ENCODE data around the gene CAPN1. TPM values are rescaled to one million over a fixed set of nuclear protein-coding genes. Genes with fewer than 3 reads are reported as not detected.
"Not testable (repeated sequence)": the region's sequence is repeated elsewhere in the genome, so short reads cannot be mapped to it uniquely, and the experiment has no call there.

The CAPN1 gene
- total RNA-seq, 4 donors from 2014 or later = 467 to 627 (median 561) TPM

DNA sequence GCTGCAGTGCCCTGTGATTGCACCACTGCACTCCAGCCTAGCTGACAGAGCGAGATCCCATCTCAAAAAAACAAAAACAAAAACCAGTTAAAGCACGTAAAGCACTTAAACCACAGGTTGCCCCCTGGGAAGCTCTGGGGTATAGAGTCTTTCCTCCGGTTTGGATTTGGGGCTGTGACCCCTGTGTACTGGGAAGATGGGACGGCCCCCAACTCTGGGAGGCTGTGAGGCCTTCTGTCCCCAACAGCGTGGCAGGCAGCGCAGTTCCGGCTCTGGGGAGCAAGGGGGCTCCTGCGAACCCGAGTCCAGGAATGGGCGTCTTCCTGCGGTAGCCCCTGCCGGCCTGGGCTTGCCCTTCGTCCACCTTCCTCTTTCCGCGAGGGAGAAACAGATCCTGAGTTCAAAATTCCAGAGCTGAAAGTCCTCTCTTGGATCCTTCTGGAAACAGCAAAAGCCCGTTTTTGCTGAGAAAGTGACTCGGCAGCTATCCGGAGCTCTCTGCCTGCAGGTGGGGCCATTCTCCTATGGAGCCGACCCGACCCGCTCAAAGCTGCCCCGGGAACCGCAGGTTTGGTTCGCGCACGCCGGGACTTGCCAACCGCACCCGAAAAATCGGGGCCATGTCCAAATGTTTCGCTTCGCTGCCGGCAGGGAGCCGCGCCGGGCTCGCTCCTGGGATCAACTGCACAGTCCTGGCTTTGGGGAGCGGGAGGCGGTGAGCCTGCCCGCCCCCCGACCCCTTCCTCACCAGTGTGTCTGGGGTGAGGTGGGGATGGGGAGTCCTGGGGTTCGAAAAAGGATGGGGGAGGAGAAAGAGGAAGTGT lies 43.8 kb downstream of the CAPN1 start:
- peak in 1 of 2 donors; percentile 85 for DNase-seq (ENCODE audit: low spot score in 2 of 2)

DNA sequence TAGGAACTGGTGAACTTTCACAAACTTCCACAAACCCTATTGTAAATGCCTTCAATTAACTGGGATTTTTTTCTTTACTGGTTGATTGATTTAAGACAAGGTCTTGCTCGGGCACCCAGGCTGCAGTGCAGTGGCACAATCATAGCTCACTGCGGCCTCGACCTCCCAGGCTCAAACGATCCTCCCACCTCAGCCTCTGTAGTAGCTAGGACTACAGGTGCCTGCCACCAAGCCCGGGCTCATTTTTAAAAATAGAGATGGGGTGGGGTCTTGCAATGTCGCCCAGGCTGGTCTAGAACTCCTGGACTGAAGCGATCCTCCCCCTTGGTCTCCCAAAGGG lies 44.3 kb downstream of the CAPN1 start:
- no peaks in the 10 kb centered on the region for H3K27me3 ChIP-seq
- WGBS = 41% methylated on average over 7 of the region's 7 CpGs
- no peak for DNase-seq (ENCODE audit: low spot score in 2 of 2)
- peaks cover 3% of the 10 kb centered on the region for H3K36me3 ChIP-seq
- no peaks in the 10 kb centered on the region for H3K9me3 ChIP-seq
- H3K4me1 ChIP-seq = peaks cover 20% of the 10 kb centered on the region
- TF ChIP-seq POLR2AphosphoS5 (IDR thresholded peaks at IDR 0.05) (no peak), POLR2A (IDR thresholded peaks at IDR 0.05) (no peak), EP300 (IDR thresholded peaks at IDR 0.05) (no peak)
- TF ChIP-seq, protein P1, sequence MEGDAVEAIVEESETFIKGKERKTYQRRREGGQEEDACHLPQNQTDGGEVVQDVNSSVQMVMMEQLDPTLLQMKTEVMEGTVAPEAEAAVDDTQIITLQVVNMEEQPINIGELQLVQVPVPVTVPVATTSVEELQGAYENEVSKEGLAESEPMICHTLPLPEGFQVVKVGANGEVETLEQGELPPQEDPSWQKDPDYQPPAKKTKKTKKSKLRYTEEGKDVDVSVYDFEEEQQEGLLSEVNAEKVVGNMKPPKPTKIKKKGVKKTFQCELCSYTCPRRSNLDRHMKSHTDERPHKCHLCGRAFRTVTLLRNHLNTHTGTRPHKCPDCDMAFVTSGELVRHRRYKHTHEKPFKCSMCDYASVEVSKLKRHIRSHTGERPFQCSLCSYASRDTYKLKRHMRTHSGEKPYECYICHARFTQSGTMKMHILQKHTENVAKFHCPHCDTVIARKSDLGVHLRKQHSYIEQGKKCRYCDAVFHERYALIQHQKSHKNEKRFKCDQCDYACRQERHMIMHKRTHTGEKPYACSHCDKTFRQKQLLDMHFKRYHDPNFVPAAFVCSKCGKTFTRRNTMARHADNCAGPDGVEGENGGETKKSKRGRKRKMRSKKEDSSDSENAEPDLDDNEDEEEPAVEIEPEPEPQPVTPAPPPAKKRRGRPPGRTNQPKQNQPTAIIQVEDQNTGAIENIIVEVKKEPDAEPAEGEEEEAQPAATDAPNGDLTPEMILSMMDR (IDR thresholded peaks at IDR 0.05) = no peak
- peak overlapping the region; percentile 53 for H3K27ac ChIP-seq
- H3K4me3 ChIP-seq = peak overlapping the region; percentile 40

More for the DNA sequence above, 43.8 kb downstream of the CAPN1 start:
- H3K36me3 ChIP-seq = peaks cover 3% of the 10 kb centered on the region
- peaks cover 20% of the 10 kb centered on the region for H3K4me1 ChIP-seq
- H3K9me3 ChIP-seq = no peaks in the 10 kb centered on the region
- TF ChIP-seq, protein P1 (IDR thresholded peaks at IDR 0.05) = peak; percentile 21 to 44
- no peak for TF ChIP-seq POLR2AphosphoS5 (IDR thresholded peaks at IDR 0.05)
- TF ChIP-seq POLR2A (IDR thresholded peaks at IDR 0.05) = no peak
- WGBS = 10% methylated on average over 19 of the region's 42 CpGs
- H3K27me3 ChIP-seq = no peaks in the 10 kb centered on the region
- peak overlapping the region; percentile 53 for H3K27ac ChIP-seq
- peak overlapping the region; percentile 40 for H3K4me3 ChIP-seq

DNA sequence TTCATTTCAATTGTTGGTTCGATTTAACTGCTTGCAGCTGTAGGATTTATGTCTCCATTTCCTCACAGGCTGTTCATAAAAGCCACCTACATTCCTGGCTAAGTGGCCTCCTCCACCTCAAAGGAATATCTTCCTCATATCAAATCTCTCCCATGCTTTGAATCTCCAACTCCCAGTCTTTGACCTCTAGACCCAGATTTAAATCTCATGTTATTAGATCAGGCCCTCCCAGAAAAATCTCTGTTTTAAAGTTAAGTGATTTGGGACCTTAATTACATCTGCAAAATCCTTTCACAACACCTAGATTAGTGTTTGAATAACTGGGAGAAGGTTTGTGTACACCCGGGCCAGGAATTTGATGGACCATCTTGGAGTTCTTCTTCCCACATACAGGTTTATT lies 46.2 kb downstream of the CAPN1 start:
- Histone ChIP-seq H3K9me3 (no peaks in the 10 kb centered on the region), H3K36me3 (peaks cover 3% of the 10 kb centered on the region), H3K27ac (no peak overlapping the region), H3K27me3 (no peaks in the 10 kb centered on the region), H3K4me3 (no peak overlapping the region), H3K4me1 (peaks cover 20% of the 10 kb centered on the region)
- WGBS = 68% methylated on average over 2 of the region's 2 CpGs
- DNase-seq (ENCODE audit: low spot score in 2 of 2) = no peak
- TF ChIP-seq, protein P1 (IDR thresholded peaks at IDR 0.05) = no peak
- TF ChIP-seq EP300 (IDR thresholded peaks at IDR 0.05) (no peak), POLR2A (IDR thresholded peaks at IDR 0.05) (no peak), POLR2AphosphoS5 (IDR thresholded peaks at IDR 0.05) (no peak)

DNA sequence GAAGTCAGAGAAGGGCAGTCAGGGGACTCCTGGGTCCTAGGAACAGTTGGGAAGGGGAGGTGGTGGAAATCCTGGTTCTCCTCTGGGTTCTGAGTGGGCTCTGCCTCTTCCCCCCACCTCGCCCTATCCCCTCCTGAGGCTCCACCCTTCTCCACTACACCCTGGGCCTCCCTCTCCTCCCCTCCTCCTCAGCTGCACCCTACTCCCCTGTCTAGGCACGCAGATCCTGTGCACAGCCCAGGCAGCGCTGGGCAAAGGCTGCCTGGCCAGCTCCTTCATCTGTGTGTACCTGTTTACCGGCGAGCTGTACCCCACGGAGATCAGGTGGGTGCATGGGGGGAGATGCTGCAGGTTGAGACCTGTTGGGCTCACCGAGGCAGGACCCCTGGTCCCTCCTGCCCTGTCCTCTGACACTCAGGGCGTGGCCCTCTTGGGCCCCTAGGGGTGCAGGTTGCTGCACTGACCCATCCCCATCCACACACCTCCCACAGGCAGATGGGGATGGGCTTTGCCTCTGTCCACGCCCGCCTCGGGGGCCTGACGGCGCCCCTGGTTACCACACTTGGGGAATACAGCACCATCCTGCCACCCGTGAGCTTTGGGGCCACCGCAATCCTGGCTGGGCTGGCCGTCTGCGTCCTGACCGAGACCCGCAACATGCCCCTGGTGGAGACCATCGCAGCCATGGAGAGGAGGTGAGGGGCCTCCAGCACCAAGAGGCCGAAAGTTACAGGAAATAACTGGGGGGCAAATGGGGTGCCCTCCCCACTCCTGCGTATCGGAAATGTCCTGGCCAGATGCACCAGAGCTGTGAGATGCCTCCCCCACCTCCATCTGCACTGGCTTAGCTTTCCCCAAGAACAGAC lies 54.7 kb downstream of the CAPN1 start:
- WGBS = 75% methylated on average over 19 of the region's 23 CpGs

DNA sequence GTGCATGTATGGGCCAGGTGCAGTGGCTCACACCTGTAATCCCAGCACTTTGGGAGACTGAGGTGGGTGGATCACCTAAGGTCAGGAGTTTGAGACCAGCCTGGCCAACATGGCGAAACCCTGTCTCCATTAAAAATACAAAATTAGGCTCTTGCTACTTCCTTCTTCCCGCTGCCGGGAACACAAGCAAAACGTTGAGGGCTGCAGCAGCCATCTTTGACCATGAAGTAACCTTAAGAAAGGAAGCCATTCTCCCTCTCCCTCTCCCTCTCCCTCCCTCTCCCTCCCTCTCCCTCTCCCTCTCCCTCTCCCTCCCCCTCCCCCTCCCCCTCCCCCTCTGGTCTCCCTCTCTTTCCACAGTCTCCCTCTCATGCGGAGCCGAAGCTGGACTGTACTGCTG lies 56.6 kb downstream of the CAPN1 start:
- H3K4me1 ChIP-seq; H3K4me3 ChIP-seq; H3K36me3 ChIP-seq; DNase-seq (ENCODE audit: low spot score in 2 of 2); H3K27me3 ChIP-seq; H3K27ac ChIP-seq; H3K9me3 ChIP-seq: not testable (repeated sequence)
- 60% methylated on average over 6 of the region's 6 CpGs for WGBS

More for the DNA sequence above, 54.7 kb downstream of the CAPN1 start:
- Histone ChIP-seq H3K36me3 (no peaks in the 10 kb centered on the region), H3K4me1 (no peaks in the 10 kb centered on the region), H3K27ac (no peak overlapping the region), H3K4me3 (no peak overlapping the region), H3K9me3 (no peaks in the 10 kb centered on the region), H3K27me3 (no peaks in the 10 kb centered on the region)
- TF ChIP-seq EP300 (IDR thresholded peaks at IDR 0.05) (no peak), POLR2A (IDR thresholded peaks at IDR 0.05) (no peak), POLR2AphosphoS5 (IDR thresholded peaks at IDR 0.05) (no peak)
- TF ChIP-seq, protein P1 (IDR thresholded peaks at IDR 0.05) = no peak
- no peak for DNase-seq (ENCODE audit: low spot score in 2 of 2)

Measured in suprapubic skin (tissue), 4 donors.